ENCODE measurements around the gene HIBCH.
"Not testable (repeated sequence)": the region's sequence is repeated elsewhere in the genome, so short reads cannot be mapped to it uniquely, and the experiment has no call there.

Gene HIBCH

DNA sequence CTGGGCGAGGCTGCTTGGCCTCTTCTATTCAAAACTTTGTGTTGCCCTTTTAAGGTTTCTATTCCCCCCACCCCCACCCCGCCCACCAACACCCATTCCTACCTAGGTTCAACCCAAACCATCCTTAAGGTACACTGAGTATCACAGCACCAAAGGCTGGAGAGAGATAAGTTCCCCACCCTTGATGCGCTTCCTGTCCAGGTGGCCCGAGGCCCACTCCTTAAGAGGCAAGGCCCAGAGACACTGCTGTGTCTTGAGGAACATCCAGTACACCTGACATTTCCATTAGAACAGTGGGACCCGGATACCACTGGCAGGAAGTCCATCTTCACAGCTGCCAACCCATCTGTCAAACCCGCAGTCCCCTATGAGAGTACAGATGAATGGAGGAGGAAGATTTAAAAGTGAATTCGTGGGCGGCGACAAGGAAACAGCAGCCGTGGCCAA, 23.5 kb upstream of the HIBCH start:
- peak in 2 of 56 donors; percentile 52 to 65 for DNase-seq

DNA sequence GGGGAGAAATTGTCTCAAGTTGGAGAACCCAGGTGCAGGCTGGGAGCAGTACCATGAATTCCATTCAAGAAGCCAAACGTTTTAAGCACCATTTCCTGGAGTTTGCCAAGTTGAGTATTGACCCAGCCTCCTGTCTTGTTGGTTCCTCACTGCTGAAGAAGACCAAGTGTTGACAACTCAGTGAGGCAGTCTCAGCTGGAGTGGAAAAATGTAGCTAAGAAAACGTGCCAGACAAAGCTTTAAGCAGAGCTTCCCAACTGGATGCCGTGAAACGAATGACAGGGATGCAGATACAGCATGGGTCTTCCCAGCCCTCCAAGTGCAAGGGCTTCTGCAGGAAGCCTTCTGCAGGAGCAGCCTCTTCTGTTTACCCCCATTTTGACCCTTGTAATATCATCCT, 23.0 kb upstream of the HIBCH start:
- DNase-seq, result no peak

DNA sequence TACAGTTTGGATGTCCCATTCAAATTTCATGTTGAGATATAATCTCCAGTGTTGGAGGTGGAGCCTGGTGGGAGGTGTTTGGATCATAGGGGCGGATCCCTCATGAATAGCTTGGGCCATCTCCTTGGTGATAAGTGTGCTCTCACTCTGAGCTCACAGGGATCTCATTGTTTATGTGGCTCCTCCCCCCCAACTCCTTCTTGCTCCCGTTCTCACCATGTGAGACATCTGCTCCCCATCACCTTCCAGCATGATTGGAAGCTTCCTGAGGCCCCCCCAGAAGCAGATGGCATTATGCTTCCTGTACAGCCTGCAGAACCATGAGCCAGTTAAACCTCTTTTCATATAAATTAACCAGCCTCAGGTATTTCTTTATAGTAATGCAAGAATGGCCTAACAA, 20.7 kb upstream of the HIBCH start:
- DNase-seq, result peak in 1 of 56 donors; percentile 47

DNA sequence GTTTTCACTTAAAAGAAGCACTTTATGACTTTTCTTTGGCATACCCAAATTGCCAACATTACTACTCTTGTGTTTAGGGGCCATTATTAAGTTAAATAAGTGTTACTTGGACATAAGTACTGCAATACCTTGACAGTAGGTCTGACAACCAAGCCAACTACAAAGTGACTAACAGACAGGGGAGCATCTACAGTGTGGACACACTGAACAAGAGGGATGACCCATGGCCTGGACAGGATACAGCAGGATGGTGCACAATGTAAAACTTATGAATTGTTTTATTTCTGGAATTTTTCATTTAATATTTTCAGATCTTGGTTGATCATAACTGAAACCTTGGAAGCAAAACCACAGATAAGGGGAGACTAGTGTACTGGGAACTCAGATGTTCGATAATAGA, 19.8 kb upstream of the HIBCH start:
- DNase-seq, result no peak

DNA sequence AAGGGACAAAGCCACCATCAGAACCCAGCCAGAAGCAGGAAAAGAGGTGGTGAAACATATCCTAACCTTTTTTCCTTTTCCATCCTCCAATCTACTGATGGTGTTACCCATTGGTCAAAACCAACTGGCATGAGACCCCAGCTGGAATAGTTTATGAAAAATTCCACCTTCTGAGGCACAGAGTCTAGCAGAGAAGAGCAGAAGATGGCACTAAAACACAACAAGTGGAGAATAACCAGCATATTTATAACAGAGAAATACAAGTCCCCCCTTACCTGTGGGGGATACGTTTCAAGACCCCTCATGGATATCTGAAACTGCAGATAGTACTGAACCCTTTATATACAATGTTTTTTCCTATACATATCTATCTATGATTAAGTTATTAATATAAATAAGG, 18.8 kb upstream of the HIBCH start:
- no peak for DNase-seq

DNA sequence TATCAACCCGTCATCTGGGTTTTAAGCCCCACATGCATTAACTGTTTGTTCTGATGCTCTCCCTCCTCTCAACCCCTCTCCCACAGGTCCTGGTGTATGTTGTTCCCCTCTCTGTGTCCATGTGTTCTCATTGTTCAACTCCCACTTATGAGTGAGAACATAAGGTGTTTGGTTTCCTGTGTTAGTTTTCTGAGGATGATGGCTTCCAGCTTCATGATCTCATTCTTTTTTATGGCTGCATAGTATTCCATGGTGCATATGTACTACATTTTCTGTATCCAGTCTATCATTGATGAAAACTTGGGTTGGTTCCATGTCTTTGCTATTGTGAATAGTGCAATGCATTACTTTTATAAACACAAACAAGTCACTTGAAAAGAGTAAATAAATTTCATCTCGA, 16.8 kb upstream of the HIBCH start:
- DNase-seq, result no peak

DNA sequence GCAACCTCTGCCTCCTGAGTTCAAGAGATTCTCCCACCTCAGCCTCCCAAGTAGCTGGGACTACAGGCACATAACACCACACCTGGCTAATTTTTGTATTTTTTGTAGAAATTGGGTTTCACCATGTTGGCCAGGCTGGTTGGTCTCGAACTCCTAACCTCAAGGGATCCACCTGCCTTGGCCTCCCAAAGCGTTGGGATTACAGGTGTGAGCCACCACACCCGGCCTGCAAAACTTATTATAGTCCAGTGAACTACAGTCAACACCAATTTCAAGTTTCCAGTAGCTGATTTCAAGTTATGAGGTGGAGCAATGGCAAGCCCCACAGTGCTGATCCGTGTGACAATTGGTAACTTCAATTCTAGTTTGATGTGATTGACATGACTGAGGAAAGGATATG, 16.0 kb upstream of the HIBCH start:
- not testable (repeated sequence) for DNase-seq

DNA sequence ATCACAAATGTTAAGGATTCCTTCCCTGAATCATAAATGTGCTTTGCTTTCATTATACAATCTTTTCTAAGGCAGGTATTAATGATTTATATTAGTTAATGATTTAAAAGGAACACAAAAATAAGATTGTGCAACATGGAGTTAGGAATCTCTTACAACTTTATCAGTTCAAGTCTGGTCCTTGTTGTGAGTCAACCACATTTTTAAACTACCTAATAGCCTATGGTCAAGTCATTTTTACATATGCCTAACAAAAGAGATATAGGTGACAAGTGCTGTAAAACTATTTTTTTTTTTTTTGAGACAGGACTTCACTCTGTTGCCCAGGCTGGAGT, 15.6 kb upstream of the HIBCH start:
- DNase-seq, result no peak

DNA sequence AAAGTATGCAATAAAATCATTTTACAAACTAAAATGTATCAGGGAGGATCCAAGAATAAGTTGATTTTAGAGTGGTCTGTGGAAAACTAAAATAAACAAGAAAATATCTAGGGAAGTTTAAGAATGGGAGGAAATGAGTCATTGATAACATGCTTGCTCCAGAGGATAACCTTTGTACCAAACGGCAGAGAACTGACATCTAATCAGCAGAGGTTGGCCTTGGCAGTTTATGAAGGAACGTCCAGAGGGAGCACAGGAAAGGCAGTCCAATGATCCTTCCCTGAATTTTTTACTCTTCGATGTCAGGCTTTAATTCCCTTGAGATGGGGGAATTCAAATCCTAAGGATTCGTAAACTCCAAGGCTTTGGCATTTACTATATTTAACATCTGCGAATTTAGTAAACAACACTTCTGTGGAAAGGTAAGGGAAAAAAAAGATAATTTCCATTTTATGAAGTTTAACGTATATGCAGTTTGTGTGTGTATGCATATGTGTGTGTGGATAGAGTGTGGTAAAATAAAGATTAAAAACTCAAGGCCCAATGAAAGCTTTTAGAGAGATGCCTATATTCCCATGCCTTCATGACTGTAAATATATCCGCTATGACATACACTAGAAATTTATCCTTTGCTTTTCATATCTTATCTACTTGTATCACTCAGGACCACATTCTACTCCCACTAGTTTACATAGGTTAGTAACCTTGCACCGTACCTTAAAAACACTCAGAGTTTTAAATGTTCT, 15.0 kb upstream of the HIBCH start:
- DNase-seq, result no peak

DNA sequence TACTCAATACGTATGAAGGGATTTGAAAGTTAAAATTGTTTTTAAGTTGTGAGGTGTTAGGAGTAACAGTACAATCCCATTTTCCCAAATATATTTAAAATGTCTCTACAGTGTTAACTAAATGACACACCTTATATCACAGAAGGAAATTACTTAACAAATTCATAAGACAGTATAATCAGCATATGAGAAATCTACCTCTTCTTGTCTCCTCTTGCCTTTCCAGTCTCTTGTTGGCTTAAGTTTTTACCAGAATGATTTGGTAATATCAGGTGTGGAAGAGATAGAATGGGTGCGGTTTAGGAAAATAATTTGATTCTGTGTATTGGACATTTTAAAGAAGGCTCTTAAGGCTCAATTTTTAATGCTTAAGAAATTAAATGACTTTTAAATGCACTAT, 14.3 kb upstream of the HIBCH start:
- DNase-seq, result no peak

DNA sequence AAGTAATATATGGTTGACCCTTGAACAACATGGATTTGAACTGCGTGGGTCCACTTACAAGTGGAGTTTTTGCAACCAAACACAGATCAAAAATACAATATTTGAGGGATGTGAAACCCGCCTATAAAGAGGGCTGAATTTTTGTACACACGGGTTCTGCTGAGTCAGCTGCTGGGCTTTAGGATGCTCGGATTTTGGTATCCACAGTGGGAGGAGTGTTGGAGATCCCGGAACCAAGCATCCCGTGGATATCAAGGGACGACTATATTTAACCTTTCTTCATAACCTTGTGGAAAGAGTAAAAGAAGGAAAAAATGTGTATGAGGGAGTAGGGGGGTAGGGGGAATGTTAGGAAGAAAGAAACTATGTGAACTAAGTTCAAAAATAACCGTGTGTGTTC, 13.8 kb upstream of the HIBCH start:
- DNase-seq, result no peak

DNA sequence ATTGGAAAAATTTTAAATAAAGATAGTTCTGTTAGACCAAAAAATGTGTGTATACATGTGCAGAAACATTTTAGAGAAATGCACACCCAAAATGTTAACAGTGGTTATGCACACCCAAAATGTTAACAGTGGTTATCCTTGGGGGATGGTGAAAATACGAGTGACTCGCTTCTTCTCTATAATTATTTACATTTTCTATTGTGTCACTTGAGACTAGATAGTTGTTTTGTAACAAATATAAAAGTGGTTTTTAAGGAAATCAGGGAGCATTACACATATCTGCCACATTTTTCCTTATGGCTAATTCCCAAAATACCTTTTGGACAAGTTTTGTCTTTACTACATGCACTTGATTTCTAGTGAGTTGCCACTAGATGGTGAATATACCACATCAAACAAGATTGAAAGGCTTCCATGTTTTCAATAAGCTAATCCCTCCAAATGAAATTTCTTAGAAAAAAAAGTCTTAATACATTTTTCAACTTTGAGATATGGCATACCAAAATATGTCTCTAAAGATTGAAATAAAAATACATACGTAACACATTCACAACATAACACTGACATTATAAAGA, 9.0 kb upstream of the HIBCH start:
- DNase-seq, result no peak

DNA sequence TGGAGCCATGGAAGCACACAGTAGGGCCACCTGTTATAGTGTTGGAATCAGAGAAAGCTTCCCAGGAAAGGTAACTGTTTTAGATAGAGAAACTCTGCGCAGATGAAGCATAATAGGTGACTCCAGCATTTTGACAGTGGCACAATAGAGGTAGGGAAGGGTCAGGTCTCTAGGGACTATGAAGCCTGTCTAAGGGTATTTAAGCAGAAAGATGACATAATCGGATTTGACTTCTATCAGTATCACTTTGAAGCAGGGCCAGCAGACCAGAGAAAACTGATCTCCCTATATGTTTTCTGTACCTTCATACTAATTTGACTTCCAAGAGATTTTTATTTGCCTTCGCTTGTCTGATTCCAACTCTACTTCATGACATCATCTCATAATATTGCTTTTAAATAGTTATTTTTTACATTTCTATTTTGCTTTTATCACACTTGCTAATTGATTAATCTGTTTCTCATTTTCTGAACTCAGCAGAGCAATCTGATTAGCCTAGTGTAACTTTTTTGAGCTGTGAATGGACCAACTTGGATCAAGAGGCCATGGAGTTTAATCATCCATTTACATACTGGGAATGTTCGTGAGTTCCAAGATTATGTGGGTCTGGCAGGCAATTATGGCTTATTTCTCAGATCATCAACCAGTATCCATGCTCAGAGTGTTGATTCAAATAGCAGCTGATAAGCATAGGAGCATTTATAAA, 8.4 kb upstream of the HIBCH start:
- no peak for DNase-seq

DNA sequence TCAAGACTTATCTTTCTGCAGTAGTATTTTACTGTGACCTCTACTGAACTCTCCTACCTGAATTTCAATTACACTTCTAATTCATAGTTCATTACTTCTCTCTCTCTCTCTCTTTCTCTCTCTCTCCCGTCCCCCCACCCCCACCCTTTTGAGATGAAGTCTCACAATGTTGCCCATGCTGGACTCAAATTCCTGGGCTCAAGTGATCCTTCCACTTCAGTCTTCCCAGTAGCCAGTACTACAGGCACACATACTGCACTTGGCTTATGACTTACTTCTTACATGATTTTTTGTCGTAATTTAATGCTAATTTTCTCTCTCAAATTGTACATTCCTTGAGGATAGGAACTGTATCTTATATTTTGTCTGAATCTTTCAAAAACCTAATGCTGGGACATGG, 6.0 kb upstream of the HIBCH start:
- no peak for DNase-seq

DNA sequence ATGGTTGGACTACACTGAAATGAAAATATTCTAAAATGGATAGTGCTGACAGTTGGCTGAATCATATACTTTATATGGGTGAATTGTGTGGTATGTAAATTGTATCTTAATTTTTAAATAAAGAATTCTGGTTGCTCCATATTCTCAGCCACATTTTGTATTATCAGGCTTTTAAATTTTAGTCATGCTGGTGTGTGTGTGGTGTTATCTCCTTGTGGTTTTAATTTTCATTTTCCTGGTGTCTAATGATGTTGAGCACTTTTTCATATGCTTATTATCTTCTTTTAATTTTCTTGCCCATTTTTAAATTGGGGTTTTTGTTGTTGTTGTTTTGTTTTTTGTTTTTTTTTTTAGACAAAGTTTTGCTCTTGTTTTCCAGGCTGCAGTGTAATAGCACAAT, 3.8 kb upstream of the HIBCH start:
- no peak for DNase-seq

DNA sequence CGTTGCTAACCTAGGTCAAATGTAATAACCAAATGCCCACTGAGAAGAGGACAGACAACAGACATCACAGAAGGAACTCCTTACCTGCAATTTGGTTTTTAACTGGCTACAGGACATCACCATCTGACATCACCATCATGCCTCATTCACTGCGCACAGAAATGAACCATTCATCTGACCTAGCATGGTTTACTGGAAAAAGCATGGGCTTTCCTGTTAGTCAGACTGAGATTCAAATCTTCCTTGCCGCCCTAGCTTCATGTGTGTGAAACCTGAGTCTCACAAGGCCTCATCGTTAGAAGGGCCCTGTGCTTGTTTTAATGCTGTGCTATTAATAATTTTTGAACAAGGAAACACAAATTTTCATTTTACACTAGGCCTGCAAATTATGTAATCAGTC, 1.1 kb upstream of the HIBCH start:
- DNase-seq, result no peak

DNA sequence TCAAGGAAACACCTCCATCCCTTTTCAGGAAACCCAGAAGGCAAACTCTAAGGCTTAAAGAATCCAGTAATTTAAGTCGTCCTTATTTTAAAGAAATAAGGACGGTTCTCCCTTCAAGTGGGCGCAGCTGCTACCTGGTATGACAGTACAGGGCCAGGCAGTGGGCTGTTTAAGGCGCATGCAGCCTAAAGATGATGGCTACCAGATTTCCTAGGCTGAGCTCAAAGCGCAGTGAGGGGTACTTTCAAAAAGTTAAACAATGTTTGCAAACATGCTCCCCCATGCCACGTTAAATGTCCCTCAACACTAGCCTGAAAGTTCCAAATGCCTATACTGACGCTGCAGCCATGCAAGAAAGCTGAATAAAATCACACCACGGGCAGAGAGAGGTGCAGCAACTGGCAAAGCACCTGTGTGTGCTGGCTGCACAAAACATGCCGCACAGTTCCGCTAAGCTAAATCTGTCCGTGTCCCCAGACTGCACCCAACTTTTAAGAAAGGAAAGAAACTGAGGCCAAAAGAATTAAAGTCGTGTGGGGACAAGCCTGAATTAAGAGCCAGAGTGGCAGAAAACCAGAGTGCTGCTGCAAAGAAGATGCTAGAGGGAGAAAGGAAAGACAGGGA, 583 bp downstream of the HIBCH start:
- peak in 9 of 56 donors; percentile 33 to 76 (median 40) for DNase-seq

DNA sequence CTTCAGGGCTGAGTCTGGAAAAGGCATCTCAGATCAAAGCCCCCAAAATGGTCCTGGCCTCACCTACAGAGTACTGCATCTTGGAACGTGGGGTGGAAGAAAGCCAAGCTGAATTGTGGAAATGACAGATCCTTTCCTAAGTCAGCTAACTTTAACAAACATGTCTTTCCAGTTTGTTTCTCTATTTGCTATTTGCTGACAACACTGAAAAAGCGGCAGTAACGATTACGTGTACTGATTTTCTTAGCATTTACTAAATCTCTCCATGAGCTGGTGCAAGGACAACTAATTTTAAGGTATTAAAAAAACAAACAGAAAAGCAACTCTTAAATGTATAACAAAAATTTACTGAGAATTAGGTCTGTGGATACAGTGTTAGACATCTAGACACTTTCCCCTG, 1.1 kb downstream of the HIBCH start:
- DNase-seq, result no peak

DNA sequence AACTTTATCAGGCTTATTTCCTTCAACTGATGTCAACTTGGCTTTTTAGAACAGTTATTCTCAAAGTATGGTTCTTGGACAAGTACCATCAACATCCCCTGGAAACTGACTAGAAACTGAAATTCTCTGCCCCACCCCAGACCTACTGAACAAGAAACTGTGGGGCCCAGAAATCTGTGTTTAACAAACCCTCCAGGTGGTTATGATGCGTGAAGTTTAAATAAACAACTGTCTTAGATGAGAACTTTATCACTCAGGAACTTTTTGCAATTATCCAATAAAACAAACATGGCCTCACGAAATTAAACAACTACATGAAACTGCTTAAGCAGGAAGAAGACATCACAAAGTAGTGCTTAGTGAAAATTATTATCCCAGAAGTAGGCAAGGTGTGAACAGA, 4.4 kb downstream of the HIBCH start:
- DNase-seq, result no peak

DNA sequence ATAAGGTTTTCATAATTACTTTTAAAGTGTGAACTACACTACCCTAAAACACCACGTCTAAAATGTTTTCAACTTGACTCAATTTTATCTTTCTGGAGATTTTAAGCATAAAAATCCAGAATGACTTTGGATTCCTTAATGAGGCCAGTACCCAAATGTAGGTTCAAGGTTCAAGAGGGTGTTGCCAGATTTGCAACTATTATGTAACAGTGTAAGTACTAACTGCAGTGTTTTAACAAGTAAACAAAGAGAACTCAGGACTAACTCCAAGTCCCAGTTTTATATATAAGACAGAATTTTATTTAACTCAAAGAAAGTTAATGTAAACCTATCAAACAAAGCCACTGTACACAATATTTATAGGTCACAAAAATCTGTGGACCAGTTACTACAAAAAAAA, 5.7 kb downstream of the HIBCH start:
- no peak for DNase-seq

DNA sequence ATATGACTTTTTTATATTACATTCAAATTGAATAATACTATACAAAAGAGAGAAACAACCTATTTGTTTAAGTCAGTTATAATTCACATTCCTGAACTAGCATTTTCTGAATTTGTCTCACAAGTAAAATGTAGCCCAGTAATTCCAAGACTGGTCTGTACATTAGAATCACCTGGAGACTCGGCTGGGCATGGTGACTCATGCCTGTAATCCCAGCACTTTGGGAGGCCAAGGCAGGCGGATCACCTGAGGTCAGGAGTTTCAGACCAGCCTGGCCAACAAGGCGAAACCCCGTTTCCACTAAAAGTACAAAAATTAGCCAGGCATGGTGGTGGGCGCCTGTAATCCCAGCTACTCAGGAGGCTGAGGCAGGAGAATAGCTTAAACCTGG, 7.0 kb downstream of the HIBCH start:
- not testable (repeated sequence) for DNase-seq

DNA sequence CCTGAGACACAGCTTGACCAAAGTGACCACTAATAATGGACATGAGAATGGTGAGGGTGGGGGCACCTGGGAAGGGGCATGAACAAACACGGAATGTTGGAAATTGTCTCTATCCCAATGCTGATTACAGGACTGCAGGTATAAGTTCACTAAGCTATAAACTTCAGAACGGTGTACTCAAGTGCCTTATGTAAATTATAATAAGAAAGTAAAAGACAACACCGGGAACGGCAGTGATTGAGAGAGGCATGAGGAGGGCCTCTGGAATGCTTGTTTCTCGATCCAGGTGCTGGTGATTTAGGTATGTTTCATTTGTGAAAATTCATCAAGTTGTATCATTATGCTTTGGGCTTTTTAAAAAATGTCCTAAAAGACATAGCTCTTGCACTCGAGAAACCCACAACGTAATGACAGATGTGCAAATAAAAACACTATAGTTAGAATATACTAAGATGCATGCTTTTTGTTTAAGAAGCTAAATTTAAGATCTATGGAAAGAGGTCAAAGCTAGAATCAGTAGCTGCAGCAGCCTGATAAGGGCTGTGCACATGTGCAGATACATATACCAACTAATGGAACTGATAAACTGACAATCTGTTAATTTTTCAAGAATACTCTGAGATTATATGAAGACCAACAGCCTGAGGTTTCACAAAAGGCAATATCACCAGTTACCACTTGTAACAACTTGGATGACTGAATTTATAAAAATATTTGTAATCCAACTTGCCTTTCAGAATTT, 7.6 kb downstream of the HIBCH start:
- DNase-seq, result no peak
